ENCODE measurements around the gene PIAS2. TPM values are rescaled to one million over a fixed set of nuclear protein-coding genes. Genes with fewer than 3 reads are reported as not detected.
"Not testable (repeated sequence)": the region's sequence is repeated elsewhere in the genome, so short reads cannot be mapped to it uniquely, and the experiment has no call there.

Gene PIAS2
- total RNA-seq, 1 experiment from 2014 or later: 2.2 TPM

GRCh38 chr18:46858290-46858689 is 59.0 kb downstream of the PIAS2 start:
- no peak for DNase-seq (ENCODE audit: low read depth)
- in situ Hi-C loops (cut with HindIII; ENCODE audit: low pct_unique_long_range_greater_than_20kb, low sequenced_read_pairs): no loop called here

- in situ Hi-C loops (cut with HindIII; ENCODE audit: low pct_unique_long_range_greater_than_20kb, low sequenced_read_pairs): no loop called here
Measured at GRCh38 chr18:46856973-46857372, 60.3 kb downstream of the PIAS2 start.

GRCh38 chr18:46849007-46849406 is 68.3 kb downstream of the PIAS2 start:
- DNase-seq (ENCODE audit: low read depth): no peak
- in situ Hi-C loops (cut with HindIII; ENCODE audit: low pct_unique_long_range_greater_than_20kb, low sequenced_read_pairs): no loop called here

More at GRCh38 chr18:46856973-46857372, 60.3 kb downstream of the PIAS2 start:
- no peak for DNase-seq (ENCODE audit: low read depth)

GRCh38 chr18:46843372-46843771 is 73.9 kb downstream of the PIAS2 start:
- in situ Hi-C loops (cut with HindIII; ENCODE audit: low pct_unique_long_range_greater_than_20kb, low sequenced_read_pairs): no loop called here
- DNase-seq (ENCODE audit: low read depth): no peak

- in situ Hi-C loops (cut with HindIII; ENCODE audit: low pct_unique_long_range_greater_than_20kb, low sequenced_read_pairs): no loop called here
- no peak for DNase-seq (ENCODE audit: low read depth)
Measured at GRCh38 chr18:46842583-46842982, 74.7 kb downstream of the PIAS2 start.

GRCh38 chr18:46833899-46834298 is 83.4 kb downstream of the PIAS2 start:
- DNase-seq (ENCODE audit: low read depth): no peak
- in situ Hi-C loops (cut with HindIII; ENCODE audit: low pct_unique_long_range_greater_than_20kb, low sequenced_read_pairs): no loop called here

- in situ Hi-C loops (cut with HindIII; ENCODE audit: low pct_unique_long_range_greater_than_20kb, low sequenced_read_pairs): no loop called here
- DNase-seq (ENCODE audit: low read depth): no peak
Measured at GRCh38 chr18:46832849-46833248, 84.5 kb downstream of the PIAS2 start.

- in situ Hi-C loops (cut with HindIII; ENCODE audit: low pct_unique_long_range_greater_than_20kb, low sequenced_read_pairs); DNase-seq (ENCODE audit: low read depth): not testable (repeated sequence)
Measured at GRCh38 chr18:46832422-46832821, 84.9 kb downstream of the PIAS2 start.

- in situ Hi-C loops (cut with HindIII; ENCODE audit: low pct_unique_long_range_greater_than_20kb, low sequenced_read_pairs): no loop called here
- DNase-seq (ENCODE audit: low read depth): no peak
Measured at GRCh38 chr18:46831434-46831833, 85.9 kb downstream of the PIAS2 start.

GRCh38 chr18:46830633-46831032 is 86.7 kb downstream of the PIAS2 start:
- in situ Hi-C loops (cut with HindIII; ENCODE audit: low pct_unique_long_range_greater_than_20kb, low sequenced_read_pairs): no loop called here
- DNase-seq (ENCODE audit: low read depth): no peak

- no peak for DNase-seq (ENCODE audit: low read depth)
- in situ Hi-C loops (cut with HindIII; ENCODE audit: low pct_unique_long_range_greater_than_20kb, low sequenced_read_pairs): no loop called here
Measured at GRCh38 chr18:46829947-46830346, 87.4 kb downstream of the PIAS2 start.

- no peak for DNase-seq (ENCODE audit: low read depth)
- in situ Hi-C loops (cut with HindIII; ENCODE audit: low pct_unique_long_range_greater_than_20kb, low sequenced_read_pairs): no loop called here
Measured at GRCh38 chr18:46829531-46829930, 87.8 kb downstream of the PIAS2 start.

- in situ Hi-C loops (cut with HindIII; ENCODE audit: low pct_unique_long_range_greater_than_20kb, low sequenced_read_pairs): no loop called here
- no peak for DNase-seq (ENCODE audit: low read depth)
Measured at GRCh38 chr18:46821856-46822711, 95.2 kb downstream of the PIAS2 start.

- in situ Hi-C loops (cut with HindIII; ENCODE audit: low pct_unique_long_range_greater_than_20kb, low sequenced_read_pairs): no loop called here
- no peak for DNase-seq (ENCODE audit: low read depth)
Measured at GRCh38 chr18:46820863-46821262, 96.4 kb downstream of the PIAS2 start.

- in situ Hi-C loops (cut with HindIII; ENCODE audit: low pct_unique_long_range_greater_than_20kb, low sequenced_read_pairs): no loop called here
- no peak for DNase-seq (ENCODE audit: low read depth)
Measured at GRCh38 chr18:46815661-46816060, 101.6 kb downstream of the PIAS2 start.

- in situ Hi-C loops (cut with HindIII; ENCODE audit: low pct_unique_long_range_greater_than_20kb, low sequenced_read_pairs): no loop called here
- no peak for DNase-seq (ENCODE audit: low read depth)
Measured at GRCh38 chr18:46814399-46814798, 102.9 kb downstream of the PIAS2 start.

GRCh38 chr18:46812311-46812710 is 105.0 kb downstream of the PIAS2 start:
- in situ Hi-C loops (cut with HindIII; ENCODE audit: low pct_unique_long_range_greater_than_20kb, low sequenced_read_pairs): no loop called here
- no peak for DNase-seq (ENCODE audit: low read depth)

GRCh38 chr18:46810481-46811000 is 106.8 kb downstream of the PIAS2 start:
- DNase-seq (ENCODE audit: low read depth): no peak
- in situ Hi-C loops (cut with HindIII; ENCODE audit: low pct_unique_long_range_greater_than_20kb, low sequenced_read_pairs): no loop called here

GRCh38 chr18:46809145-46809544 is 108.2 kb downstream of the PIAS2 start:
- DNase-seq (ENCODE audit: low read depth): no peak
- in situ Hi-C loops (cut with HindIII; ENCODE audit: low pct_unique_long_range_greater_than_20kb, low sequenced_read_pairs): no loop called here

GRCh38 chr18:46795945-46796344 is 121.4 kb downstream of the PIAS2 start:
- in situ Hi-C loops (cut with HindIII; ENCODE audit: low pct_unique_long_range_greater_than_20kb, low sequenced_read_pairs); DNase-seq (ENCODE audit: low read depth): not testable (repeated sequence)

All from Caki2 (cell line).